ACC112 (cell line): ENCODE measurements around the gene MYOM1.

ENCODE experiments used
- H2AFZ ChIP-seq: fragments of 200-600 bp; sonication (generic); one replicate; pipeline ENCODE4 v1.6.0; 2017; ENCODE audit warnings: antibody characterized with exemption, low read length; ENCODE audit not compliant: unreplicated experiment
- H3K27ac ChIP-seq: fragments of 200-600 bp; sonication (generic); 2 replicates; pipeline ENCODE4 v1.5.1; 2014; ENCODE audit warnings: low read depth, mild to moderate bottlenecking, antibody characterized with exemption, low read length, moderate library complexity
- H3K27me3 ChIP-seq: fragments of 200-600 bp; sonication (generic); 2 replicates; pipeline ENCODE4 v1.6.1; 2014; ENCODE audit warnings: mild to moderate bottlenecking, antibody characterized with exemption, low read length, moderate library complexity, mixed read lengths; ENCODE audit not compliant: insufficient read depth
- H3K36me3 ChIP-seq: fragments of 200-600 bp; sonication (generic); 2 replicates; pipeline ENCODE4 v1.6.1; 2016; ENCODE audit warnings: mild to moderate bottlenecking, antibody characterized with exemption, low read length, moderate library complexity, mixed read lengths; ENCODE audit not compliant: insufficient read depth
- H3K4me1 ChIP-seq: fragments of 200-600 bp; sonication (generic); one replicate; pipeline ENCODE4 v1.6.1; 2016; ENCODE audit warnings: low read length, mixed read lengths; ENCODE audit not compliant: insufficient read depth, unreplicated experiment, control insufficient read depth
- H3K4me3 ChIP-seq: fragments of 200-600 bp; sonication (generic); 2 replicates; pipeline ENCODE4 v1.5.1; 2014; ENCODE audit warnings: mild to moderate bottlenecking, low read depth, low read length
- H3K79me2 ChIP-seq: fragments of 200-600 bp; sonication (generic); one replicate; pipeline ENCODE4 v1.6.0; 2016; ENCODE audit warnings: low read length; ENCODE audit not compliant: control insufficient read depth, unreplicated experiment, insufficient read depth

The MYOM1 gene

GRCh38 chr18:3114026-3114425, 105.7 kb downstream of the MYOM1 start:
- no peaks in the 10 kb centered on the region for H3K27me3 ChIP-seq

GRCh38 chr18:3111523-3112240, 108.1 kb downstream of the MYOM1 start:
- Histone ChIP-seq H2AFZ (peak overlapping the region; percentile 68), H3K36me3 (no peaks in the 10 kb centered on the region), H3K4me1 (peaks cover 5% of the 10 kb centered on the region), H3K4me3 (no peak overlapping the region), H3K27ac (no peak overlapping the region), H3K27me3 (no peaks in the 10 kb centered on the region), H3K79me2 (no peaks in the 10 kb centered on the region)

More at GRCh38 chr18:3114026-3114425, 105.7 kb downstream of the MYOM1 start:
- Histone ChIP-seq H3K4me1 (no peaks in the 10 kb centered on the region), H3K27ac (no peak overlapping the region), H2AFZ (no peak overlapping the region), H3K36me3 (no peaks in the 10 kb centered on the region), H3K79me2 (no peaks in the 10 kb centered on the region), H3K4me3 (no peak overlapping the region)

GRCh38 chr18:3110034-3110752, 109.6 kb downstream of the MYOM1 start:
- H3K4me3 ChIP-seq: no peak overlapping the region
- H3K27ac ChIP-seq: no peak overlapping the region
- H3K27me3 ChIP-seq: no peaks in the 10 kb centered on the region
- H3K4me1 ChIP-seq: peaks cover 14% of the 10 kb centered on the region
- no peaks in the 10 kb centered on the region for H3K79me2 ChIP-seq
- no peak overlapping the region for H2AFZ ChIP-seq
- H3K36me3 ChIP-seq: no peaks in the 10 kb centered on the region

- H3K36me3 ChIP-seq: no peaks in the 10 kb centered on the region
- H3K27me3 ChIP-seq: no peaks in the 10 kb centered on the region
- no peak overlapping the region for H2AFZ ChIP-seq
- no peaks in the 10 kb centered on the region for H3K79me2 ChIP-seq
- H3K27ac ChIP-seq: no peak overlapping the region
- H3K4me1 ChIP-seq: peaks cover 34% of the 10 kb centered on the region
- no peak overlapping the region for H3K4me3 ChIP-seq
Observed at GRCh38 chr18:3107740-3108151, 112.0 kb downstream of the MYOM1 start.

GRCh38 chr18:3104190-3105054, 115.3 kb downstream of the MYOM1 start:
- Histone ChIP-seq H2AFZ (no peak overlapping the region), H3K4me3 (peak overlapping the region; percentile 24), H3K36me3 (no peaks in the 10 kb centered on the region), H3K4me1 (peaks cover 34% of the 10 kb centered on the region), H3K79me2 (no peaks in the 10 kb centered on the region), H3K27ac (peak overlapping the region; percentile 63), H3K27me3 (no peaks in the 10 kb centered on the region)

- H3K27me3 ChIP-seq: no peaks in the 10 kb centered on the region
Observed at GRCh38 chr18:3103576-3103975, 116.2 kb downstream of the MYOM1 start.

GRCh38 chr18:3102983-3103382, 116.8 kb downstream of the MYOM1 start:
- Histone ChIP-seq H3K36me3 (no peaks in the 10 kb centered on the region), H3K27ac (no peak overlapping the region)

More at GRCh38 chr18:3103576-3103975, 116.2 kb downstream of the MYOM1 start:
- Histone ChIP-seq H3K4me1 (peaks cover 34% of the 10 kb centered on the region), H3K36me3 (no peaks in the 10 kb centered on the region), H2AFZ (no peak overlapping the region), H3K4me3 (peak overlapping the region; percentile 24; the same call in 1 of the 2 replicates), H3K27ac (peak overlapping the region; percentile 63), H3K79me2 (no peaks in the 10 kb centered on the region)

GRCh38 chr18:3100498-3101132, 119.2 kb downstream of the MYOM1 start:
- Histone ChIP-seq H3K4me3 (no peak overlapping the region), H3K36me3 (no peaks in the 10 kb centered on the region), H2AFZ (no peak overlapping the region), H3K79me2 (no peaks in the 10 kb centered on the region), H3K4me1 (peaks cover 21% of the 10 kb centered on the region), H3K27ac (no peak overlapping the region), H3K27me3 (no peaks in the 10 kb centered on the region)

More at GRCh38 chr18:3102983-3103382, 116.8 kb downstream of the MYOM1 start:
- Histone ChIP-seq H3K27me3 (no peaks in the 10 kb centered on the region), H3K79me2 (no peaks in the 10 kb centered on the region), H2AFZ (no peak overlapping the region), H3K4me1 (peaks cover 33% of the 10 kb centered on the region), H3K4me3 (no peak overlapping the region)

- Histone ChIP-seq H3K27ac (no peak overlapping the region), H3K4me1 (peaks cover 12% of the 10 kb centered on the region), H3K27me3 (no peaks in the 10 kb centered on the region), H3K79me2 (no peaks in the 10 kb centered on the region), H3K36me3 (no peaks in the 10 kb centered on the region), H2AFZ (no peak overlapping the region), H3K4me3 (no peak overlapping the region)
Observed at GRCh38 chr18:3099327-3099726, 120.4 kb downstream of the MYOM1 start.

GRCh38 chr18:3097082-3097481, 122.7 kb downstream of the MYOM1 start:
- H3K4me3 ChIP-seq: no peak overlapping the region
- no peak overlapping the region for H3K27ac ChIP-seq
- H2AFZ ChIP-seq: no peak overlapping the region
- H3K27me3 ChIP-seq: no peaks in the 10 kb centered on the region
- no peaks in the 10 kb centered on the region for H3K36me3 ChIP-seq
- no peaks in the 10 kb centered on the region for H3K4me1 ChIP-seq
- H3K79me2 ChIP-seq: no peaks in the 10 kb centered on the region
